ENCODE results near the gene RNF32. TPM values are rescaled to one million over a fixed set of nuclear protein-coding genes. Genes with fewer than 3 reads are reported as not detected.
A peak's percentile ranks its signal among the peaks of the same experiment; 100 is the strongest.

Gene RNF32
- total and polyA plus RNA-seq, 9 donors = 0.75 to 2.6 (median 2.1) TPM

DNA sequence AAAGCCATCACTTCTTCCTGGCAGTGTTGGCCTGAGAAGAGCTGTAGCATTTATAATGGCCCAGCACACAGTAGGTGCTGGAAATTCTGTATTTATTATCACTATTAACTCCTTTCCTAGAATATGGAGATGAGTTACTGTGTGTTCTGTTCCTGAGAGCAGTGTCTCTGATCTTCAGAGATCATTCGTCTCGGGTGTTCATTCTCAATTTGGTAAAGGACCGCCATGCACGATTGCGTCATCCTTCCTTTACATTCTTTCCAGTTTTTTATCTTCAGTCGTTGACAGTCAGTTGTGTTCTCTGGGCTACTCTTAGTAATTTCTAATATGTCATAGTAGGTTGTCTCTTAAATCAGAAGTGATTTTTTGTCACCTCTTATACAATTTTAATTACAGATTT is 18.6 kb downstream of the RNF32 start:
- Histone ChIP-seq H3K4me1 (ENCODE audit: control insufficient read depth, insufficient read depth, low read length) (no peaks in the 10 kb centered on the region), H3K4me3 (ENCODE audit: low read length) (no peak overlapping the region), H3K36me3 (ENCODE audit: control insufficient read depth, insufficient read depth, low read length) (no peaks in the 10 kb centered on the region), H3K27ac (ENCODE audit: low read length) (no peak overlapping the region), H3K27me3 (ENCODE audit: control insufficient read depth, insufficient read depth, low read length) (no peaks in the 10 kb centered on the region), H3K9me3 (replicated peaks; ENCODE audit: control insufficient read depth, low read depth, low read length) (no peaks in the 10 kb centered on the region)
- DNase-seq = no peak
- no CpG with 5 or more reads among the region's 6 CpGs for WGBS (ENCODE audit: insufficient coverage)

- no peak for DNase-seq
- Histone ChIP-seq H3K9me3 (replicated peaks; ENCODE audit: control insufficient read depth, low read depth, low read length) (no peaks in the 10 kb centered on the region), H3K27me3 (ENCODE audit: control insufficient read depth, insufficient read depth, low read length) (no peaks in the 10 kb centered on the region), H3K4me1 (ENCODE audit: control insufficient read depth, insufficient read depth, low read length) (no peaks in the 10 kb centered on the region), H3K27ac (ENCODE audit: low read length) (no peak overlapping the region), H3K4me3 (ENCODE audit: low read length) (no peak overlapping the region), H3K36me3 (ENCODE audit: control insufficient read depth, insufficient read depth, low read length) (no peaks in the 10 kb centered on the region)
- WGBS (ENCODE audit: insufficient coverage) = 54% methylated on average over 6 of the region's 11 CpGs
These were observed 19.4 kb downstream of the RNF32 start for GRCh38 chr7:156659961-156660360.

DNA sequence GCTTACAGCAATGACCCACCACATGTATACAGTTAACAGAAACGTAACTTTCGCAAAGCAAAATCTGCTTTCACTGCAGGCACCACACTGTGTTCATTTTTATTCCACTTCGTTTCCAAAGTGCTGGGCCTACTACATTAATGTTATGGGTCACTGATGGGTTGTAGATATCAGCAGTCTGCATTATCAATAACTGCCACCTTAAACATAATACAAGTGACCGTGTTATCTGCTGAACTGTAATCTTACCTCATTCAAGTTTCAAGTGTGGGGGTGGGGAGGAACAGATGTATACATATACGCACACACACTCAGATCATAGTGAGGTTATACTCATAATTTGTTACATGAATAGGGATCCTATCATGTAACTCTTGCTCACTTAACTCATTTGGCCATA is 21.1 kb downstream of the RNF32 start:
- WGBS (ENCODE audit: insufficient coverage) = no CpG with 5 or more reads among the region's 5 CpGs
- H3K4me1 ChIP-seq (ENCODE audit: control insufficient read depth, insufficient read depth, low read length) = no peaks in the 10 kb centered on the region
- H3K4me3 ChIP-seq (ENCODE audit: low read length) = no peak overlapping the region
- no peaks in the 10 kb centered on the region for H3K27me3 ChIP-seq (ENCODE audit: control insufficient read depth, insufficient read depth, low read length)
- no peaks in the 10 kb centered on the region for H3K9me3 ChIP-seq (replicated peaks; ENCODE audit: control insufficient read depth, low read depth, low read length)
- H3K36me3 ChIP-seq (ENCODE audit: control insufficient read depth, insufficient read depth, low read length) = no peaks in the 10 kb centered on the region
- DNase-seq = no peak
- no peak overlapping the region for H3K27ac ChIP-seq (ENCODE audit: low read length)

DNA sequence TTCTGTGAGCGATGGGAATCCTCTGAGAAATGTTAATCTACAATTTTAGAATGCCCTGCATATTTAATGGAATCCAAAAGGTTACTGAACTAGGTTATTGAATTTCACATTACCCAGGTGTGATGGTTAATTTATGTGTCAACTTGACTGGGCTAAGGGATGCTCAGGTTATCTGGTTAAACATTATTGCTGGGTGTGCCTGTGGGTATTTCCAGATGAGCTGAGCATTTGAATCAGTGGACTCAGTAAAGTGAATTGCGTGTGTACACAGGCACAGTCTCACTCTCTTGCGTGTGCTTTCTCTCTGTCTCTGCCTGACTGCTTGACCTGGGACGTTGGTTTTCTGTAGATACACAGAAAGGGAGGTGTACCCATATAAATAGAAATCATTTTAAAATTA is 21.7 kb downstream of the RNF32 start:
- Histone ChIP-seq H3K36me3 (ENCODE audit: control insufficient read depth, insufficient read depth, low read length) (no peaks in the 10 kb centered on the region), H3K4me1 (ENCODE audit: control insufficient read depth, insufficient read depth, low read length) (no peaks in the 10 kb centered on the region), H3K27me3 (ENCODE audit: control insufficient read depth, insufficient read depth, low read length) (no peaks in the 10 kb centered on the region), H3K9me3 (replicated peaks; ENCODE audit: control insufficient read depth, low read depth, low read length) (no peaks in the 10 kb centered on the region), H3K4me3 (ENCODE audit: low read length) (no peak overlapping the region), H3K27ac (ENCODE audit: low read length) (no peak overlapping the region)
- DNase-seq = no peak
- WGBS (ENCODE audit: insufficient coverage) = no CpG with 5 or more reads among the region's 4 CpGs

- Histone ChIP-seq H3K27ac (ENCODE audit: low read length) (no peak overlapping the region), H3K4me3 (ENCODE audit: low read length) (no peak overlapping the region), H3K9me3 (replicated peaks; ENCODE audit: control insufficient read depth, low read depth, low read length) (no peaks in the 10 kb centered on the region), H3K36me3 (ENCODE audit: control insufficient read depth, insufficient read depth, low read length) (peaks cover 8% of the 10 kb centered on the region), H3K27me3 (ENCODE audit: control insufficient read depth, insufficient read depth, low read length) (no peaks in the 10 kb centered on the region), H3K4me1 (ENCODE audit: control insufficient read depth, insufficient read depth, low read length) (no peaks in the 10 kb centered on the region)
- no CpG with 5 or more reads among the region's 4 CpGs for WGBS (ENCODE audit: insufficient coverage)
- DNase-seq = no peak
These were observed 24.5 kb downstream of the RNF32 start for GRCh38 chr7:156665101-156665500.

DNA sequence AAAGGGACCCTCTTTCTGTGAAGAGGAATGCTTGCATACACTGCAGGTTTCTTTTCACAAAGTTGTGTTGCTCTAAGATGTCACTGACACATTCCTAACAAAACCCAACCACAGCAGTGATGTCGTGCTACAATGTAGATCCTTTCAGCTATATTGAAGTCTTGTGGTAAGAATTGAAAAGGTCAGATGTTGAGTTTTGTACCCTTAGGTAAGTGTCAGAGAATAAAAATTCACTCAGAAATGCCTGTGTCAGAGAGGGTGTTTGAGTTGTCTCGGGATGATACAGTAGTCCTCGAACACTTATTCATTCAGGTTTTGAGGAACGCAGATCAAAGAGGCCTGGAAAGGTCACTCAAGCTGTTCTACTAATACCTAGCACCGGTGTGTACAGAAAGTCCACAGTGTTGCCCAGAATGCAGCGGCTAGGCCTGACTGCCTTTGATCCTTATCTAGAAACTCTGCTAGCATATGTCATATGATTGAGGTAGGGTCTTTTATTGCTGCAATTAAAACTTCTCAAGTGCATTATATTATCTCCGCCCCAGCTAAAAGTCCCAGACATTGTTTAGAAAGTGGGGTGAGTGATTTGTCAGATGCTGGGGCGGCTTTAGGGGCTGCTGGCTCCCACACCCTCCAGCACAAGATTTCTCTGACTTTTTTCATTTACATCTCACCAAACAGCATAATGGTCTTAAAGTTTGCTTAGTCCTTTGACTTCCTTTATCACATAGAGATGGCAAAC is 26.0 kb downstream of the RNF32 start:
- H3K27ac ChIP-seq (ENCODE audit: low read length) = no peak overlapping the region
- H3K4me3 ChIP-seq (ENCODE audit: low read length) = no peak overlapping the region
- no peaks in the 10 kb centered on the region for H3K27me3 ChIP-seq (ENCODE audit: control insufficient read depth, insufficient read depth, low read length)
- DNase-seq = no peak
- 20% methylated on average over 2 of the region's 8 CpGs for whole genome bisulfite sequencing (ENCODE audit: insufficient coverage)
- no peaks in the 10 kb centered on the region for H3K4me1 ChIP-seq (ENCODE audit: control insufficient read depth, insufficient read depth, low read length)
- H3K9me3 ChIP-seq (replicated peaks; ENCODE audit: control insufficient read depth, low read depth, low read length) = no peaks in the 10 kb centered on the region
- peaks cover 8% of the 10 kb centered on the region for H3K36me3 ChIP-seq (ENCODE audit: control insufficient read depth, insufficient read depth, low read length)

DNA sequence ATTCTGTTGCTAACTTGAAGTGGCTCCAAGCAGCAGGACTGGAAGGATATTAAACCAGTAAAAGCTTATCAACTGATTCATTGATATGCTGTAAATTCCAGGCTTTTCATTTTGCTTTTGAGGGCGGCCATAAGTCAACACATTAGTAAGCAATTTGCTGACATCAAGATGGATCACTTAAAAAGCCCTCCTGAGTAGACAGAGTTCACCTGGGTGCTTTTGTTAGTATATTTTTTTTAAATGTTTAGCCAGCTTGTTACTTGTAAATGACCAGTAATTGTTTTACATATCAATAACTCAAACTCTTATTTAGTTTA is 26.5 kb downstream of the RNF32 start:
- Histone ChIP-seq H3K9me3 (replicated peaks; ENCODE audit: control insufficient read depth, low read depth, low read length) (no peaks in the 10 kb centered on the region), H3K4me3 (ENCODE audit: low read length) (no peak overlapping the region), H3K36me3 (ENCODE audit: control insufficient read depth, insufficient read depth, low read length) (peaks cover 8% of the 10 kb centered on the region), H3K27me3 (ENCODE audit: control insufficient read depth, insufficient read depth, low read length) (no peaks in the 10 kb centered on the region), H3K27ac (ENCODE audit: low read length) (no peak overlapping the region), H3K4me1 (ENCODE audit: control insufficient read depth, insufficient read depth, low read length) (no peaks in the 10 kb centered on the region)
- WGBS (ENCODE audit: insufficient coverage) = no CpG with 5 or more reads among the region's 1 CpG
- no peak for DNase-seq

- Histone ChIP-seq H3K27me3 (ENCODE audit: control insufficient read depth, insufficient read depth, low read length) (no peaks in the 10 kb centered on the region), H3K9me3 (replicated peaks; ENCODE audit: control insufficient read depth, low read depth, low read length) (no peaks in the 10 kb centered on the region), H3K36me3 (ENCODE audit: control insufficient read depth, insufficient read depth, low read length) (peaks cover 8% of the 10 kb centered on the region), H3K27ac (ENCODE audit: low read length) (no peak overlapping the region), H3K4me1 (ENCODE audit: control insufficient read depth, insufficient read depth, low read length) (no peaks in the 10 kb centered on the region), H3K4me3 (ENCODE audit: low read length) (no peak overlapping the region)
- DNase-seq = no peak
- 96% methylated on average over 11 of the region's 13 CpGs for WGBS (ENCODE audit: insufficient coverage)
These were observed 27.7 kb downstream of the RNF32 start for GRCh38 chr7:156668130-156668741.

- peaks cover 10% of the 10 kb centered on the region for H3K36me3 ChIP-seq (ENCODE audit: control insufficient read depth, insufficient read depth, low read length)
- WGBS (ENCODE audit: insufficient coverage) = 94% methylated on average over 15 of the region's 19 CpGs
- no peaks in the 10 kb centered on the region for H3K27me3 ChIP-seq (ENCODE audit: control insufficient read depth, insufficient read depth, low read length)
- no peak overlapping the region for H3K4me3 ChIP-seq (ENCODE audit: low read length)
- H3K9me3 ChIP-seq (replicated peaks; ENCODE audit: control insufficient read depth, low read depth, low read length) = no peaks in the 10 kb centered on the region
- H3K4me1 ChIP-seq (ENCODE audit: control insufficient read depth, insufficient read depth, low read length) = peaks cover 1% of the 10 kb centered on the region
- no peak overlapping the region for H3K27ac ChIP-seq (ENCODE audit: low read length)
- DNase-seq = peak; percentile 7
These were observed 28.7 kb downstream of the RNF32 start for GRCh38 chr7:156669035-156669828.

DNA sequence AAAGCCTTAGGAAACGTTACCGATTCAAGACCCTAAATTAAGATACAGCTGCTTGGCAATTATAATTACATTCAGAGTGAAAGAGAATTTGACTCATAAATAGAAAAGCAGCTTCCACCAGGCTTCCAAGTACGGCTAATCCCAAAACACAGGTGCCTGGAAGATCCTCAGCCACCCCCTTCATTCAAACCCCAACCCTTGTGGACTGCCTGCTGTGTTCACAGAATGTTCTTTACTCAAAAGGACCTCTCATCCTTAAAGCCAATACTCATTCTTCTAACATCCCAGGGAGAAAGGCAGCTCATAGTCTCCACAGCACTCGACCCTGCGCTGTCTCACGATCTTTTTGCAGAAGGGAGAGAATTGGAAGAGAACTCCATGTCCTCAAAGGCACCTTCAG is 32.9 kb downstream of the RNF32 start:
- H3K27me3 ChIP-seq (ENCODE audit: control insufficient read depth, insufficient read depth, low read length) = no peaks in the 10 kb centered on the region
- DNase-seq = peak; percentile 9
- no peak overlapping the region for H3K27ac ChIP-seq (ENCODE audit: low read length)
- peaks cover 32% of the 10 kb centered on the region for H3K36me3 ChIP-seq (ENCODE audit: control insufficient read depth, insufficient read depth, low read length)
- WGBS (ENCODE audit: insufficient coverage) = 100% methylated on average over 1 of the region's 6 CpGs
- H3K4me3 ChIP-seq (ENCODE audit: low read length) = no peak overlapping the region
- H3K4me1 ChIP-seq (ENCODE audit: control insufficient read depth, insufficient read depth, low read length) = peaks cover 8% of the 10 kb centered on the region
- H3K9me3 ChIP-seq (replicated peaks; ENCODE audit: control insufficient read depth, low read depth, low read length) = no peaks in the 10 kb centered on the region

Measured in muscle of leg (tissue), 11 donors.